Measurements from ENCODE around the gene CRTC2. TPM values are rescaled to one million over a fixed set of nuclear protein-coding genes. Genes with fewer than 3 reads are reported as not detected.

CRTC2 gene
- total RNA-seq, 1 donor from 2014 or later = 21.7 TPM

GRCh38 chr1:153941826-153942725 is 16.3 kb downstream of the CRTC2 start:
- no peak for TF ChIP-seq CTCF (IDR thresholded peaks at IDR 0.05; ENCODE audit: insufficient read depth, low read length, poor library complexity, severe bottlenecking)
- Histone ChIP-seq H3K36me3 (ENCODE audit: control insufficient read depth, insufficient read depth, low read length) (peaks cover 4% of the 10 kb centered on the region), H3K27me3 (ENCODE audit: control insufficient read depth, insufficient read depth, low read length) (no peaks in the 10 kb centered on the region), H3K4me3 (ENCODE audit: low read depth, low read length) (no peak overlapping the region)
- no peak for DNase-seq (ENCODE audit: low read depth)

- no peak for TF ChIP-seq CTCF (IDR thresholded peaks at IDR 0.05; ENCODE audit: insufficient read depth, low read length, poor library complexity, severe bottlenecking)
- H3K4me3 ChIP-seq (ENCODE audit: low read depth, low read length) = no peak overlapping the region
- H3K36me3 ChIP-seq (ENCODE audit: control insufficient read depth, insufficient read depth, low read length) = peaks cover 7% of the 10 kb centered on the region
- no peaks in the 10 kb centered on the region for H3K27me3 ChIP-seq (ENCODE audit: control insufficient read depth, insufficient read depth, low read length)
- no peak for DNase-seq (ENCODE audit: low read depth)
Observed at GRCh38 chr1:153940756-153941155, 17.7 kb downstream of the CRTC2 start.

GRCh38 chr1:153939476-153939875 is 18.9 kb downstream of the CRTC2 start:
- peaks cover 8% of the 10 kb centered on the region for H3K36me3 ChIP-seq (ENCODE audit: control insufficient read depth, insufficient read depth, low read length)
- no peak for DNase-seq (ENCODE audit: low read depth)
- H3K27me3 ChIP-seq (ENCODE audit: control insufficient read depth, insufficient read depth, low read length) = no peaks in the 10 kb centered on the region
- no peak for TF ChIP-seq CTCF (IDR thresholded peaks at IDR 0.05; ENCODE audit: insufficient read depth, low read length, poor library complexity, severe bottlenecking)
- H3K4me3 ChIP-seq (ENCODE audit: low read depth, low read length) = no peak overlapping the region

- H3K27me3 ChIP-seq (ENCODE audit: control insufficient read depth, insufficient read depth, low read length) = no peaks in the 10 kb centered on the region
- no peak for TF ChIP-seq CTCF (IDR thresholded peaks at IDR 0.05; ENCODE audit: insufficient read depth, low read length, poor library complexity, severe bottlenecking)
- peaks cover 8% of the 10 kb centered on the region for H3K36me3 ChIP-seq (ENCODE audit: control insufficient read depth, insufficient read depth, low read length)
- DNase-seq (ENCODE audit: low read depth) = no peak
- H3K4me3 ChIP-seq (ENCODE audit: low read depth, low read length) = no peak overlapping the region
Observed at GRCh38 chr1:153938996-153939395, 19.4 kb downstream of the CRTC2 start.

GRCh38 chr1:153937331-153937730 is 21.1 kb downstream of the CRTC2 start:
- Histone ChIP-seq H3K4me3 (ENCODE audit: low read depth, low read length) (no peak overlapping the region), H3K27me3 (ENCODE audit: control insufficient read depth, insufficient read depth, low read length) (no peaks in the 10 kb centered on the region), H3K36me3 (ENCODE audit: control insufficient read depth, insufficient read depth, low read length) (peaks cover 6% of the 10 kb centered on the region)
- TF ChIP-seq CTCF (IDR thresholded peaks at IDR 0.05; ENCODE audit: insufficient read depth, low read length, poor library complexity, severe bottlenecking) = no peak
- no peak for DNase-seq (ENCODE audit: low read depth)

Measured in kidney epithelial cell (primary cell).